GM23338 (cell line): ENCODE results near the gene FASTK. TPM values are rescaled to one million over a fixed set of nuclear protein-coding genes. Genes with fewer than 3 reads are reported as not detected.
A peak's percentile ranks its signal among the peaks of the same experiment; 100 is the strongest.

Experiments used
- ATAC-seq: fragments of 200-7000 bp; cut with Tn5 transposase; 3 replicates; pipeline ENCODE4 v1.9.1; 2020
- DNase-seq: peaks from one replicate; pipeline ENCODE4 v3.0.0-alpha.2; 2015; ENCODE audit warnings: low spot score
- H2AFZ ChIP-seq: fragments of 200-600 bp; sonication (generic); 2 replicates; pipeline ENCODE4 v1.8.0; 2016; ENCODE audit warnings: antibody characterized with exemption, mild to moderate bottlenecking, moderate library complexity
- H3F3A ChIP-seq: fragments of 200-600 bp; sonication (generic); replicated peaks from 2 replicates; pipeline ENCODE4 v1.8.0; 2017; ENCODE audit warnings: antibody characterized with exemption, mixed run types, low read depth
- H3K27ac ChIP-seq: fragments of 200-600 bp; sonication (generic); 2 replicates; pipeline ENCODE4 v1.6.1; 2016; ENCODE audit warnings: low read depth
- H3K27me3 ChIP-seq: fragments of 200-600 bp; sonication (generic); 2 replicates; pipeline ENCODE4 v1.8.0; 2016; ENCODE audit warnings: mild to moderate bottlenecking, mixed run types, moderate library complexity; ENCODE audit not compliant: insufficient read depth
- H3K36me3 ChIP-seq: fragments of 200-600 bp; sonication (generic); 2 replicates; pipeline ENCODE4 v1.8.0; 2016; ENCODE audit warnings: mild to moderate bottlenecking; ENCODE audit not compliant: insufficient read depth
- H3K4me1 ChIP-seq: fragments of 200-600 bp; sonication (generic); 2 replicates; pipeline ENCODE4 v1.8.0; 2016; ENCODE audit warnings: mild to moderate bottlenecking, moderate library complexity; ENCODE audit not compliant: insufficient read depth
- H3K4me2 ChIP-seq: fragments of 200-600 bp; sonication (generic); 2 replicates; pipeline ENCODE4 v1.7.1; 2017; ENCODE audit warnings: mixed run types
- H3K4me3 ChIP-seq: fragments of 200-600 bp; sonication (generic); 2 replicates; pipeline ENCODE4 v1.6.1; 2016; ENCODE audit warnings: mixed run types
- H3K79me2 ChIP-seq: fragments of 200-600 bp; sonication (generic); replicated peaks from 2 replicates; pipeline ENCODE4 v1.8.0; 2017; ENCODE audit warnings: mild to moderate bottlenecking; ENCODE audit not compliant: insufficient read depth
- H3K9me2 ChIP-seq: fragments of 200-600 bp; sonication (generic); 2 replicates; pipeline ENCODE4 v1.8.0; 2017; ENCODE audit not compliant: insufficient read depth
- H4K20me1 ChIP-seq: fragments of 200-600 bp; sonication (generic); replicated peaks from 2 replicates; pipeline ENCODE4 v1.8.0; 2017; ENCODE audit warnings: mild to moderate bottlenecking; ENCODE audit not compliant: insufficient read depth
- H3K27ac Mint-ChIP-seq: 2 replicates; pipeline ENCODE4 v1.8.0; 2020; ENCODE audit warnings: inconsistent platforms, mild to moderate bottlenecking, moderate library complexity, mixed read lengths
- H3K27me3 Mint-ChIP-seq: 3 replicates; pipeline ENCODE4 v1.8.0; 2022; ENCODE audit warnings: low read depth, mild to moderate bottlenecking, moderate library complexity, mixed read lengths, inconsistent platforms; ENCODE audit not compliant: insufficient read depth, poor library complexity
- H3K36me3 Mint-ChIP-seq: 3 replicates; pipeline ENCODE4 v1.8.0; 2021; ENCODE audit warnings: low read depth, mild to moderate bottlenecking, inconsistent platforms, moderate library complexity, mixed read lengths
- H3K4me1 Mint-ChIP-seq: 3 replicates; pipeline ENCODE4 v1.8.0; 2020; ENCODE audit warnings: mild to moderate bottlenecking, inconsistent platforms, mixed read lengths
- H3K4me3 Mint-ChIP-seq: 3 replicates; pipeline ENCODE4 v1.8.0; 2021; ENCODE audit warnings: moderate library complexity, mild to moderate bottlenecking, inconsistent platforms, mixed read lengths
- H3K9me3 Mint-ChIP-seq: 3 replicates; pipeline ENCODE4 v1.8.0; 2020; ENCODE audit warnings: moderate library complexity, mild to moderate bottlenecking, inconsistent platforms, mixed read lengths
- CREB1 ChIP-seq: fragments of 250-450 bp; sonication (Bioruptor Pico); IDR thresholded peaks from 2 replicates; pipeline ENCODE4 v1.5.0; 2020; ENCODE audit warnings: low read depth, mild to moderate bottlenecking, moderate library complexity
- CTCF ChIP-seq, 2 experiments: fragments of 200-600 bp in 1 of 2; sonication (generic) in 1 of 2; conservative IDR thresholded peaks; 2 replicates each; pipeline versions ENCODE4 v1.5.1 to v1.6.1; 2016 to 2017; ENCODE audit warnings: antibody characterized with exemption in 2 of 2, low read depth in 2 of 2, mild to moderate bottlenecking in 2 of 2, moderate library complexity in 1 of 2
- ETS1 ChIP-seq: IDR thresholded peaks from 2 replicates; pipeline ENCODE4 v1.6.1; 2016; ENCODE audit warnings: antibody characterized with exemption
- EZH2 ChIP-seq: fragments of 200-600 bp; sonication (generic); IDR thresholded peaks from one replicate; pipeline ENCODE4 v1.8.0; 2017; ENCODE audit warnings: antibody characterized with exemption, mild to moderate bottlenecking, low read depth; ENCODE audit not compliant: unreplicated experiment
- EZH2phosphoT487 ChIP-seq: fragments of 200-600 bp; sonication (generic); IDR thresholded peaks from one replicate; pipeline ENCODE4 v1.8.1; 2018; ENCODE audit warnings: antibody characterized with exemption; ENCODE audit not compliant: unreplicated experiment
- JUNB ChIP-seq: IDR thresholded peaks from one replicate; pipeline ENCODE4 v1.6.1; 2016; ENCODE audit warnings: antibody characterized with exemption; ENCODE audit not compliant: unreplicated experiment
- NANOG ChIP-seq: IDR thresholded peaks from 2 replicates; pipeline ENCODE4 v1.6.1; 2016; ENCODE audit warnings: antibody characterized with exemption, borderline replicate concordance
- POLR2AphosphoS5 ChIP-seq: IDR thresholded peaks from 2 replicates; pipeline ENCODE4 v1.6.1; 2016; ENCODE audit warnings: antibody characterized with exemption, low read depth
- STAT1 ChIP-seq: IDR thresholded peaks from one replicate; pipeline ENCODE4 v1.6.1; 2016; ENCODE audit warnings: antibody characterized with exemption; ENCODE audit not compliant: unreplicated experiment
- ZNF114 ChIP-seq: fragments of 250-450 bp; sonication (Bioruptor Pico); IDR thresholded peaks from 2 replicates; pipeline ENCODE4 v1.5.0; 2020; ENCODE audit warnings: mild to moderate bottlenecking, moderate library complexity
- ZNF331 ChIP-seq: fragments of 250-450 bp; sonication (Bioruptor Pico); IDR thresholded peaks from 2 replicates; pipeline ENCODE4 v1.5.0; 2020; ENCODE audit warnings: low read depth, mild to moderate bottlenecking, moderate library complexity
- polyA plus RNA-seq: library from polyadenylated mRNA; unstranded; fragments of >200 nt; fragmentation: Nextera tagmentation; extraction: Ambion mirVana; gene quantifications from 2 replicates; pipeline ENCODE4 v1.2.1, GENCODE V29; 2016
- total RNA-seq: library from RNA; depleted of rRNA; stranded (reverse); fragments of >200 nt; shearing (Covaris generic); gene quantifications from 2 replicates; pipeline ENCODE4 v1.2.3, GENCODE V29; 2014
- TF ChIP-seq, protein P1 (sequence below): IDR thresholded peaks from one replicate; pipeline ENCODE4 v1.6.1; 2018; ENCODE audit warnings: antibody characterized with exemption; ENCODE audit not compliant: unreplicated experiment
- TF ChIP-seq, protein P2 (sequence below): fragments of 250-450 bp; sonication (Bioruptor Pico); IDR thresholded peaks from 2 replicates; pipeline ENCODE4 v1.5.0; 2020; ENCODE audit warnings: mild to moderate bottlenecking, moderate library complexity

The FASTK gene
- total and polyA plus RNA-seq, 2 experiments from 2014 or later: 37.4 to 57.4 TPM

DNA sequence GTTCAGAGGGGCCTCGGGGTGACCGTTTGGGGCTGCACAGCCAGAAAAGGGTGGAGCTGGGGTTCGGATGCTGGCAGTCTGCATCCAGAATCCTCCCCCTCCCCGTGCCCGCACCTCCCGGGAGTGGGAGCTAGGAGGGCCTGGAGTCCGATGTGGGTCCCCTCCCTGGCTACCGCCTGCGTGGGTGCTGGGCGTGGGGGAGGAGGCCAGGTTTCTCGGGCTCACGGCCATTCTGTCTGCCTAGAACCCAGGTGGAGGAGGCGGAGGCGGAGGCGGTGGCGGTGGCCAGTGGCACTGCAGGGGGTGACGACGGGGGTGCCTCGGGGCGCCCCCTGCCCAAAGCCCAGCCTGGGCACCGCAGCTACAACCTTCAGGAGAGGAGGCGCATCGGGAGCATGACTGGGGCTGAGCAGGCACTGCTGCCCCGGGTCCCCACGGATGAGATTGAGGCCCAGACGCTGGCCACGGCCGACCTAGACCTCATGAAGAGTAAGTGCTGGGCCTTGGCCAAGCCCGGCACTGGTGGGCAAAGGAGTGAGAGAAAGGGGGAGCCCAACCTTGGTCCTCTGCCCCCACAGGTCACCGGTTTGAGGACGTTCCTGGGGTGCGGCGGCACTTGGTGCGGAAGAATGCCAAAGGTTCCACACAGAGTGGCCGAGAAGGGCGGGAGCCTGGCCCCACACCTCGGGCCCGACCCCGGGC lies 14.2 kb downstream of the FASTK start:
- Histone ChIP-seq H3K4me1 (peaks cover 21% of the 10 kb centered on the region), H3K36me3 (peaks cover 16% of the 10 kb centered on the region), H3K4me3 (no peak overlapping the region), H3F3A (peaks cover 11% of the 10 kb centered on the region; the same call in 1 of the 2 replicates), H3K79me2 (peaks cover 8% of the 10 kb centered on the region), H3K27ac (0 out of 2 replicates have a peak overlapping the region, but pooled peaks have one; percentile 50), H3K27me3 (peaks cover 4% of the 10 kb centered on the region; the same call in 1 of the 2 replicates), H3K4me2 (no peak overlapping the region), H2AFZ (no peak overlapping the region), H4K20me1 (no peaks in the 10 kb centered on the region; the same call in 1 of the 2 replicates), H3K9me2 (no peaks in the 10 kb centered on the region)
- no peak overlapping the region for H3K4me3 Mint-ChIP-seq
- no peak for TF ChIP-seq ETS1
- TF ChIP-seq, protein P1, sequence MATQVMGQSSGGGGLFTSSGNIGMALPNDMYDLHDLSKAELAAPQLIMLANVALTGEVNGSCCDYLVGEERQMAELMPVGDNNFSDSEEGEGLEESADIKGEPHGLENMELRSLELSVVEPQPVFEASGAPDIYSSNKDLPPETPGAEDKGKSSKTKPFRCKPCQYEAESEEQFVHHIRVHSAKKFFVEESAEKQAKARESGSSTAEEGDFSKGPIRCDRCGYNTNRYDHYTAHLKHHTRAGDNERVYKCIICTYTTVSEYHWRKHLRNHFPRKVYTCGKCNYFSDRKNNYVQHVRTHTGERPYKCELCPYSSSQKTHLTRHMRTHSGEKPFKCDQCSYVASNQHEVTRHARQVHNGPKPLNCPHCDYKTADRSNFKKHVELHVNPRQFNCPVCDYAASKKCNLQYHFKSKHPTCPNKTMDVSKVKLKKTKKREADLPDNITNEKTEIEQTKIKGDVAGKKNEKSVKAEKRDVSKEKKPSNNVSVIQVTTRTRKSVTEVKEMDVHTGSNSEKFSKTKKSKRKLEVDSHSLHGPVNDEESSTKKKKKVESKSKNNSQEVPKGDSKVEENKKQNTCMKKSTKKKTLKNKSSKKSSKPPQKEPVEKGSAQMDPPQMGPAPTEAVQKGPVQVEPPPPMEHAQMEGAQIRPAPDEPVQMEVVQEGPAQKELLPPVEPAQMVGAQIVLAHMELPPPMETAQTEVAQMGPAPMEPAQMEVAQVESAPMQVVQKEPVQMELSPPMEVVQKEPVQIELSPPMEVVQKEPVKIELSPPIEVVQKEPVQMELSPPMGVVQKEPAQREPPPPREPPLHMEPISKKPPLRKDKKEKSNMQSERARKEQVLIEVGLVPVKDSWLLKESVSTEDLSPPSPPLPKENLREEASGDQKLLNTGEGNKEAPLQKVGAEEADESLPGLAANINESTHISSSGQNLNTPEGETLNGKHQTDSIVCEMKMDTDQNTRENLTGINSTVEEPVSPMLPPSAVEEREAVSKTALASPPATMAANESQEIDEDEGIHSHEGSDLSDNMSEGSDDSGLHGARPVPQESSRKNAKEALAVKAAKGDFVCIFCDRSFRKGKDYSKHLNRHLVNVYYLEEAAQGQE: no peak
- no peak for TF ChIP-seq EZH2
- no peak for TF ChIP-seq NANOG
- no peak for TF ChIP-seq STAT1
- no peak for TF ChIP-seq EZH2phosphoT487
- TF ChIP-seq, protein P2, sequence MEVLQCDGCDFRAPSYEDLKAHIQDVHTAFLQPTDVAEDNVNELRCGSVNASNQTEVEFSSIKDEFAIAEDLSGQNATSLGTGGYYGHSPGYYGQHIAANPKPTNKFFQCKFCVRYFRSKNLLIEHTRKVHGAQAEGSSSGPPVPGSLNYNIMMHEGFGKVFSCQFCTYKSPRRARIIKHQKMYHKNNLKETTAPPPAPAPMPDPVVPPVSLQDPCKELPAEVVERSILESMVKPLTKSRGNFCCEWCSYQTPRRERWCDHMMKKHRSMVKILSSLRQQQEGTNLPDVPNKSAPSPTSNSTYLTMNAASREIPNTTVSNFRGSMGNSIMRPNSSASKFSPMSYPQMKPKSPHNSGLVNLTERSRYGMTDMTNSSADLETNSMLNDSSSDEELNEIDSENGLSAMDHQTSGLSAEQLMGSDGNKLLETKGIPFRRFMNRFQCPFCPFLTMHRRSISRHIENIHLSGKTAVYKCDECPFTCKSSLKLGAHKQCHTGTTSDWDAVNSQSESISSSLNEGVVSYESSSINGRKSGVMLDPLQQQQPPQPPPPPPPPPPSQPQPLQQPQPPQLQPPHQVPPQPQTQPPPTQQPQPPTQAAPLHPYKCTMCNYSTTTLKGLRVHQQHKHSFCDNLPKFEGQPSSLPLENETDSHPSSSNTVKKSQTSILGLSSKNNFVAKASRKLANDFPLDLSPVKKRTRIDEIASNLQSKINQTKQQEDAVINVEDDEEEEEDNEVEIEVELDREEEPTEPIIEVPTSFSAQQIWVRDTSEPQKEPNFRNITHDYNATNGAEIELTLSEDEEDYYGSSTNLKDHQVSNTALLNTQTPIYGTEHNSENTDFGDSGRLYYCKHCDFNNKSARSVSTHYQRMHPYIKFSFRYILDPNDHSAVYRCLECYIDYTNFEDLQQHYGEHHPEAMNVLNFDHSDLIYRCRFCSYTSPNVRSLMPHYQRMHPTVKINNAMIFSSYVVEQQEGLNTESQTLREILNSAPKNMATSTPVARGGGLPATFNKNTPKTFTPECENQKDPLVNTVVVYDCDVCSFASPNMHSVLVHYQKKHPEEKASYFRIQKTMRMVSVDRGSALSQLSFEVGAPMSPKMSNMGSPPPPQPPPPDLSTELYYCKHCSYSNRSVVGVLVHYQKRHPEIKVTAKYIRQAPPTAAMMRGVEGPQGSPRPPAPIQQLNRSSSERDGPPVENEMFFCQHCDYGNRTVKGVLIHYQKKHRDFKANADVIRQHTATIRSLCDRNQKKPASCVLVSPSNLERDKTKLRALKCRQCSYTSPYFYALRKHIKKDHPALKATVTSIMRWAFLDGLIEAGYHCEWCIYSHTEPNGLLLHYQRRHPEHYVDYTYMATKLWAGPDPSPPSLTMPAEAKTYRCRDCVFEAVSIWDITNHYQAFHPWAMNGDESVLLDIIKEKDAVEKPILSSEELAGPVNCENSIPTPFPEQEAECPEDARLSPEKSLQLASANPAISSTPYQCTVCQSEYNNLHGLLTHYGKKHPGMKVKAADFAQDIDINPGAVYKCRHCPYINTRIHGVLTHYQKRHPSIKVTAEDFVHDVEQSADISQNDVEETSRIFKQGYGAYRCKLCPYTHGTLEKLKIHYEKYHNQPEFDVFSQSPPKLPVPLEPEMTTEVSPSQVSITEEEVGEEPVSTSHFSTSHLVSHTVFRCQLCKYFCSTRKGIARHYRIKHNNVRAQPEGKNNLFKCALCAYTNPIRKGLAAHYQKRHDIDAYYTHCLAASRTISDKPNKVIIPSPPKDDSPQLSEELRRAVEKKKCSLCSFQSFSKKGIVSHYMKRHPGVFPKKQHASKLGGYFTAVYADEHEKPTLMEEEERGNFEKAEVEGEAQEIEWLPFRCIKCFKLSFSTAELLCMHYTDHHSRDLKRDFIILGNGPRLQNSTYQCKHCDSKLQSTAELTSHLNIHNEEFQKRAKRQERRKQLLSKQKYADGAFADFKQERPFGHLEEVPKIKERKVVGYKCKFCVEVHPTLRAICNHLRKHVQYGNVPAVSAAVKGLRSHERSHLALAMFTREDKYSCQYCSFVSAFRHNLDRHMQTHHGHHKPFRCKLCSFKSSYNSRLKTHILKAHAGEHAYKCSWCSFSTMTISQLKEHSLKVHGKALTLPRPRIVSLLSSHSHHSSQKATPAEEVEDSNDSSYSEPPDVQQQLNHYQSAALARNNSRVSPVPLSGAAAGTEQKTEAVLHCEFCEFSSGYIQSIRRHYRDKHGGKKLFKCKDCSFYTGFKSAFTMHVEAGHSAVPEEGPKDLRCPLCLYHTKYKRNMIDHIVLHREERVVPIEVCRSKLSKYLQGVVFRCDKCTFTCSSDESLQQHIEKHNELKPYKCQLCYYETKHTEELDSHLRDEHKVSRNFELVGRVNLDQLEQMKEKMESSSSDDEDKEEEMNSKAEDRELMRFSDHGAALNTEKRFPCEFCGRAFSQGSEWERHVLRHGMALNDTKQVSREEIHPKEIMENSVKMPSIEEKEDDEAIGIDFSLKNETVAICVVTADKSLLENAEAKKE: no peak
- no peak for TF ChIP-seq JUNB
- TF ChIP-seq POLR2AphosphoS5: no peak
- TF ChIP-seq CTCF (conservative IDR thresholded peaks at IDR 0.05; ENCODE audit: low read depth in 2 of 2): no peak
- no peak for TF ChIP-seq ZNF331 (CRISPR knock-in tag)
- TF ChIP-seq ZNF114 (CRISPR knock-in tag): no peak
- no peak for TF ChIP-seq CREB1 (CRISPR knock-in tag)
- H3K4me1 Mint-ChIP-seq: peaks cover 24% of the 10 kb centered on the region
- no peak for DNase-seq
- no peak overlapping the region for H3K27ac Mint-ChIP-seq
- H3K36me3 Mint-ChIP-seq: peaks cover 53% of the 10 kb centered on the region
- peaks cover 30% of the 10 kb centered on the region for H3K27me3 Mint-ChIP-seq
- no peak for ATAC-seq
- H3K9me3 Mint-ChIP-seq: no peaks in the 10 kb centered on the region
